Uterus (tissue), 2 donors: ENCODE results near the gene DLG5.

Experiments used
- CTCF ChIP-seq, 4 experiments: fragments of 200-600 bp in 2 of 4; fragments of 450-650 bp in 2 of 4; sonication (generic) in 2 of 4; IDR thresholded peaks; one replicate each; pipeline ENCODE4 v1.5.1; 2016 to 2019; ENCODE audit warnings: antibody characterized with exemption in 4 of 4, mild to moderate bottlenecking in 2 of 4, moderate library complexity in 1 of 4
- POLR2A ChIP-seq, 2 donors: fragments of 450-650 bp; IDR thresholded peaks; one replicate each; pipeline ENCODE4 v1.6.1; 2016; ENCODE audit warnings: antibody characterized with exemption in 2 of 2, mild to moderate bottlenecking in 1 of 2, moderate library complexity in 1 of 2

- no peak for TF ChIP-seq POLR2A (IDR thresholded peaks at IDR 0.05)
- no peak for TF ChIP-seq CTCF (IDR thresholded peaks at IDR 0.05)
Measured at GRCh38 chr10:77833225-77833624, 93.3 kb downstream of the DLG5 start.
